HG03439 (cell line): ENCODE data around the gene GJB1.

Experiments used
- ATAC-seq: cut with Tn5 transposase; IDR thresholded peaks from one replicate; pipeline ENCODE4 v1.9.1; 2021; ENCODE audit warnings: mild to moderate bottlenecking, moderate library complexity; ENCODE audit not compliant: unreplicated experiment

GJB1 gene

DNA sequence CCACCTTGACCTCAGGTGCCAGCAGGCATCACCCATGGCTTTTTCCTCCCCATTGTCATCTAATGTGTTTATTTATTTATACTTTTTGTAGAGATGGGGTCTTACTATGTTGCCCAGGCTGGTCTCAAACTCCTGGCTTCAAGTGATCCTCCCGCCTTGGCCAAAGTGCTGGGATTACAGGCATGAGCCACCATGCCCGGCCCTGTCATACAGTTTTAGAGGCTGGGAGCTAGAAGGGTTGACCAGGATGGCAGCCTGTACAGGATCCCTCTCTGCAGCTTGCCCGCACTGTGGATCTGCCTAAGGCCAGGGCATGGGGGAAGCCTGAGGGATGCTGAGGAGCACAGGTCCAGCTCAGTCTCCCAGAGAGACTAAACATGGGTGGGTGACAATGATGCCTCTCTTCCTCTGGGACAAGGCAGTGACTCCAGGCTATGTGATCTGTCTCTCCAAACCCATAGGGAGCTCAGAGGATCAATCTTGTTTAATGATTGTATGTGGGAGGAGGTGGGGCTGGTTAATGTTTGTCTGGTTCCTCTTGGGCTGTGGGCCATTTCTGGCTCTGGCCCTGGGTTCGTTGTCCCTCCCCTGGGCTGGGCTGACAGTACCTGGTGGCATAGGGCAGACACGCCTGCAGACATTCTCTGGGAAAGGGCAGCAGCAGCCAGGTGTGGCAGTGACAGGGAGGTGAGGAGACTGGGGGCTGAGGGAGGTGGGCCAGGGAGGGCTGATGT is 8.3 kb upstream of the GJB1 start:
- no peak for ATAC-seq

DNA sequence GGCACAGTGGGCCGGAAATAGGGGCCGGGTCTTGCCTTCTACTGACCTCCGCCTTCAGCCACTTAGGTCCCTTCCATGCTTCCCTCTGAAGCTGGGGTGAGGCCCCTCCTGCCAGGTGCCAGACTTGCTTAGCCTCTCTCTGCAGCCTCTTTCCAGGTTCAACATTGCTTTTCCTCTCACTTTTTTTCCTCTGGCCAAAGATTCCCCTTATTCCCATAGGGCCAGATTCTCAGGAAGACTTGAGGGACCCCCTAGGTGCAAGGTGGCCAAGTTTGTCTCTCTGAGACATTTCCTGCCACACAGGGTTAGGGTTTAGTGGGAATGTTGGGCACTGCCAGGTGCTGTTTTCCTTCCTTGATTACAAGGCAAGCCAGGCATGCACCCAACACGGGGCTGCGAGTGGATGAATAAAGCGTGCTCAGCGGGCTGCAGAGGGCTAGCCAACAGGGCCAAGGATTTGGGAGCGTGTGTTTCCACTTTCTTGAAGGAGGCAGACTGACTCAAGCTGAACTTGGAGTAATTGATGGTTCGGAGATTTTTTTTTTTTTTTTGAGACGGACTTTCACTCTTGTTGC is 7.6 kb upstream of the GJB1 start:
- ATAC-seq = no peak

DNA sequence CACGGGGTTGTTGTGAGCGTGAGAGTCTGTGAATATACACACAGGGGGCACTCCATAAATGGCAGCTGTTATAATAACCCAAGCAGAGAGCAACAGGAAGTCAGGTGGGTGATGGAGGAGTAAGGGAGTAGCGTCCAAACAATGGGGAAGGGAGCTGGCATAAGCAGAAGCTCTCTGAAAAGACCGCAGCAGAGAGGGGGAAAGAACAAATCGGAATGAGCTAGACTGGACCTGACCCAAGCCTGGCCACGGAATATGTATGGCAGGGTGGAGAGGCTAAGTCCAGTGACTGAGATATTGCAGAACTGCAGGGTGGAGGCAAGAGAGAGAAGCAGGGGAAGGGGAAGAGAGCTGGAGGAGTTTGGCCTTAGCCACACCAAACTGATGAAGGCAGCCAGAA is 6.5 kb upstream of the GJB1 start:
- no peak for ATAC-seq

DNA sequence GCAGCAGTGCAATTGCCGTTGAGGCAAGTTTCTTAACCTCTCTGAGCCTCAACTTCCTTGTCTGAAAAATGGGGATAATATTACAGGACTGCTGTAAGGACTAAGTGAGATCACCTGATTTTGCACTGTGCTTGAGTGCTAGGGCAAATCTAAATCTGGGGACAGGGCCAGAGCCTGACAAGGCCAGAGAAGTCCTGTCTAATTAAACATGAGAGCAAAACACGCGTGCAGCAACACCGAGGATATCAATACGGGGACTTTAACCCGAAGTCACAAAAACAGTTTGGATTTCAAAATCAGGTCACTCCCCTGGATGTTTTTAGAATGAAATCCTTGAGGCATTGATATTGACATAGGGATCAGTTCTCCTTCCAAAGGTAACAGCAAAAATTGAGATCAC is 5.7 kb upstream of the GJB1 start:
- no peak for ATAC-seq

DNA sequence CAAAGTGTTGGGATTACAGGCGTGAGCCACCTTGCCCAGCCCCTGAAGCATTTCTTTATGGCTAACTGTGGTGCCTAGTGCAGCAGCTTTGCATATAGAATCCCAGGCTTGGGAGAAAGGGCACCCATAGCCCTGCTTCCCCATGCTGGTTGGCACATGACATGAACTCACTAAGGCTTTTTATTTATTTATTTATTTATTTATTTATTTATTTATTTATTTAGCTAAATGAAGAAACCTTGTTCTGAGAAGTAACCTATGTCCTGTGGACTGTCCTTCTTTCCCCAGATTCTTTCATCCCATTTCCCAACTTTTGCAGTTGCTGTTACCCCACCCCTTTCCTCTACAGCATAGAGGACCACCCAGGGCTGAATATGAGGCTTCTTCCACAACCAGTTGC is 1.9 kb upstream of the GJB1 start:
- no peak for ATAC-seq

DNA sequence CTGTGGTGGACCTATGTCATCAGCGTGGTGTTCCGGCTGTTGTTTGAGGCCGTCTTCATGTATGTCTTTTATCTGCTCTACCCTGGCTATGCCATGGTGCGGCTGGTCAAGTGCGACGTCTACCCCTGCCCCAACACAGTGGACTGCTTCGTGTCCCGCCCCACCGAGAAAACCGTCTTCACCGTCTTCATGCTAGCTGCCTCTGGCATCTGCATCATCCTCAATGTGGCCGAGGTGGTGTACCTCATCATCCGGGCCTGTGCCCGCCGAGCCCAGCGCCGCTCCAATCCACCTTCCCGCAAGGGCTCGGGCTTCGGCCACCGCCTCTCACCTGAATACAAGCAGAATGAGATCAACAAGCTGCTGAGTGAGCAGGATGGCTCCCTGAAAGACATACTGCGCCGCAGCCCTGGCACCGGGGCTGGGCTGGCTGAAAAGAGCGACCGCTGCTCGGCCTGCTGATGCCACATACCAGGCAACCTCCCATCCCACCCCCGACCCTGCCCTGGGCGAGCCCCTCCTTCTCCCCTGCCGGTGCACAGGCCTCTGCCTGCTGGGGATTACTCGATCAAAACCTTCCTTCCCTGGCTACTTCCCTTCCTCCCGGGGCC is 1.2 kb downstream of the GJB1 start:
- no peak for ATAC-seq

DNA sequence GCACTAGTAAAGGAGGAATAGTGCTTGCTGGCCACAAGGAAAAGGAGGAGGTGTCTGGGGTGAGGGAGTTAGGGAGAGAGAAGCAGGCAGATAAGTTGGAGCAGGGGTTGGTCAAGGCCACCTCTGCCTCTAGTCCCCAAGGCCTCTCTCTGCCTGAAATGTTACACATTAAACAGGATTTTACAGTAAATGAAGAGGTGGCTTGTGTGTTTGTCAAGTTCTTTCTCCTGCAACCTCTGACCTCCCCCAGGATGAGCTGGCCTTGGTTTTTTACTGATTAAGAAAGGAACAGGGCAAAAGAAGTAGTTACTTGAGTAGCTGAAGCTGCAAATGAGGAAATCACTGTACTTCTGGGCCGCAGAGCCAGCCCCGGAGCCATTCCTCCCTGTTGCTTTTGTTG is 2.0 kb downstream of the GJB1 start:
- no peak for ATAC-seq

DNA sequence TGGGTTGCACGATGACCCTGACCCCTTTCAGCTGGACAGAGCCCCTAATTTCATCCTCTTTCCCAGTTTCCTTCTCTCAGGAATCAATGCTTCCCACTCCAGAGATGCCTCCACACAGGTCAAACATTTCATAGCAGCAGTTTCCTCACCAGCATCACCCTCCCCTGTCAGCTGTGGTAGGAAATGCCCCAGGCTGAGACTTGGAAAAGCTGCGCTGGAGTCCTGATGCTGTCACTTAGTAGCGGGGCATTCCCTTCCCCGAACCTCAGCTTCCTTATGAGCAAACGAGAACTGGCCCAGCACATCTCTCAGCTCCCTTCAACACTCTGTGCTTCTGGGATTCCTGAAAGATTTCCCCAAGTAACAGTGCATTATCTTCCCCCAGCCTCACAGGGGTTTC is 2.7 kb downstream of the GJB1 start:
- no peak for ATAC-seq

DNA sequence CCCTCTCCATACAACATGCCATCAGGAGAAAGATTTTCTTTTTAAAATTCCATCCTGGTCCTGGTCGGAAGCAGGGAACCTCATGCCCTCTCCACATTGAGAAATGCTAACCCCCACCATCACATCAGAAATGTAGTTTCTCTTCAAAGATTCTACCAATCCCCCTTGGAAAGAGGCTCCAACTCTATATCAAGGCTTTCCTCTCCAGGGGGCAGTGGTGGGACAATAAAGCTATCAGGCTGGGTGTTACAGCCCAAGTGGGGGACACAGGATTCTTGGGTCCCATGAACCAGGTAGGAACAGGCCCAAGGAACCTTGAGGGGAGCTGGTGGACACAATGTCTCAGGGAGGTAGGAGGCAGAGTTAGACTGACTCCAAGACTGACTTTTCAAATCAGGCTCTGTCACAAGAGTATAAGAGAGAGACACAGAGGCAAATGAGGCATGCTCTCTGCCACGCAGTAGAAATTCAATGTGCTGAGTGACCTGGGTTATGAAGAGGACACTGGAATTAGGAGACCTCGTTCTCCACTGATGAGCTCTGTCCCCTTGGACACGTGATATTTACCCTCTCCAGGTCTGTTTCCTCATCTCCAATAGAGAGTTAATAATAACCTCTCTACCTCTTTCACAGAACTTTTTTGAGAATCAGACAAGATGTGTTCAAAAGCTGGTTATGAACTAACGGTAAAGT is 4.5 kb downstream of the GJB1 start:
- ATAC-seq = no peak

DNA sequence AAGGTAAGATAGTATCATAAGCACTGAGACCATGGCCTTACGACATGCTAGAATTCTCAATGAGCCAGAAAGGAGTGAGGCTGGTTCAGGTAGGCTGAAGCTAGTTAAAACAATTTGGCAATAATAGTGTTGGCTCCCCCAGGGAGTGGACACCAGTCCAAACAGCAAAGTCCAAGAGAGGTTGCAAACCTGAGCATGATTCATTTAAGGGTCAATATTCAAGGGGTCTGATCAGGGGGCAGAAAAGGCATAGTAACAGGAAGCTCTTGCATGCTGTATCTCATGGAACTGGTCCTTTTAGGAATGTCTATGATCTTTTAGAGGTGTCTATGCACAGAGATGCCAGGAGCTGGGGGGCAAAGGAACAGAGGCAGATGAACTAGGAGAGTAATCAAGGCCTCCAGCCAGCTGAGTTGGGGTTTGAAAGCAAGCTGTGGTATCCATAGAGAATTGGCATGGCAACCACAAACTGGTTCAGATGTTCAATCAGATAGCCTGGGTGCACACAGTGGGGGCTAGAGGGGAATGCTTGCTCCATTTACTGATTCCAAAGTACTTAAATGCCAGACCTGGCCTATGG is 5.1 kb downstream of the GJB1 start:
- no peak for ATAC-seq

DNA sequence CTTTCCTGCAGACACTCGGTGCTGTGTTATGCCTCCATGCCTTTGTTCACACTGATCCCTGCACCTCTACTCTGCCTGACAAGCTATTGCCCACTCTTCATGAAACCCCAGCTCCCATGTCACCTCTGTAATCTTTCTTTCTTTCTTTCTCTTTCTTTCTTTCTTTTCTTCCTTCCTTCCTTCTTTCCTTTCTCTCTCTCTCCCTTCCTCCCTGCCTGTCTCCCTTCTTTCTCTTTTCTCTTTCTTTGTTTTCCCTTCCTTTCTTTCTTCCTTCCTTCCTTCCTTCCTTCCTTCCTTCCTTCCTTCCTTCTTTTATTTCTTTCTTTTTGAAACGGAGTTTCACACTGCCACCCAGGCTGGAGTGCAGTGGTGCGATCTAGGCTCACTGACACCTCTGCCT is 12.5 kb downstream of the GJB1 start:
- ATAC-seq = no peak

DNA sequence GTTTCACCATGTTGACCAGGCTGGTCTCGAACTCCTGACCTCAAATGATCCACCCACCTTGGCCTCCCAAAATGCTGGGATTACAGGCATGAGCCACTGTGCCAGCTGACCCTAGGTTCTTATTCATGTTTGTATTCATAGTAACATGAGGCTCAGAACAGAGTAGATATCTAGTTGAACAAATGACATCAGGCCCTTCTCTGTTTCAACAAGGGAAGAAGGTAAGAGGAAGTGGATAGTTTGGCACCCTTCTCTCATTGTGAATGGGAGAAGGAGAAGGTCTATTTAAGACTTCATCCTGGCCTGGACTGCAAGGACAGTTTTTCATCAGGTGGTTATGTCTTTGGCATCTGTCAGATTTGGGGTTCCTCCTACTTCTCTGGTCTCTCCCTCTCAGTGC is 13.8 kb downstream of the GJB1 start:
- ATAC-seq = no peak

DNA sequence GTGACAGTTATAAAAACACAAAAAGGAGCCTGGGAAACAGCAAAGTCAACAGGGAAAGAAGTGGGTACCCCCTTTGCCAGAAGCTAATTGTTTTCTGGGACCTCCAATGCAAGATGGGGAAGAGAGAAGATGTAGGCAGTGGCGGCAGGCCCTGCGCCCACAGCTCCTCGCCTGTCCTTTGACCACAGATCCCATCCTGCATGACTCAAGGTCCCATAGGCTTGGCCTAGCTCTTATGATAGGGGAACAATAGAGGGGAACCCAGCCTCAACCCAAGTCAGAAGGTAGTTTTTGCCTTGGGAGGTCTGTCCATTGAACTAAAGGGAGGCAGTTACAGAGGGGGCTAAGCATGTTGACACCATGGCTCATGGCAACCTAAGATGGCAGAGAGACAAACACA is 16.8 kb downstream of the GJB1 start:
- ATAC-seq = no peak

DNA sequence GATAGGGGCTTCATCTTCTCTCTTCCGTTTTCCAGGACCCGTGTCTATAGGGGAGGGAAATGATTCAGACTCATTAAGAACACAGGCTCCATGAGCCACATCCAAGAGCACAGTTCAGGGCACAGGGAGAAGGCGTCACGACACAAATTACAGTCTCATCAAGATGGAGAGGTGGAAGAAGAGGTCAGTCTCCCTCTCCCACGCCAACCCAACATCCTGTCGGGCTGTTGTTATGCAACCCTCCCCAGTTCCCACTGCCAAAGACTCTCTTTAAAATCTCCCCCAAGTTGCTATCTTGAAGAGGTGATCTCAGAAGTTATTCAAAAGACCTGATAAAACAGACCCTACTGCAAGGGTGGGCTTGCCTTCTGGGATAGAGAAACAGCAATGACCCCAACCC is 18.3 kb downstream of the GJB1 start:
- no peak for ATAC-seq

DNA sequence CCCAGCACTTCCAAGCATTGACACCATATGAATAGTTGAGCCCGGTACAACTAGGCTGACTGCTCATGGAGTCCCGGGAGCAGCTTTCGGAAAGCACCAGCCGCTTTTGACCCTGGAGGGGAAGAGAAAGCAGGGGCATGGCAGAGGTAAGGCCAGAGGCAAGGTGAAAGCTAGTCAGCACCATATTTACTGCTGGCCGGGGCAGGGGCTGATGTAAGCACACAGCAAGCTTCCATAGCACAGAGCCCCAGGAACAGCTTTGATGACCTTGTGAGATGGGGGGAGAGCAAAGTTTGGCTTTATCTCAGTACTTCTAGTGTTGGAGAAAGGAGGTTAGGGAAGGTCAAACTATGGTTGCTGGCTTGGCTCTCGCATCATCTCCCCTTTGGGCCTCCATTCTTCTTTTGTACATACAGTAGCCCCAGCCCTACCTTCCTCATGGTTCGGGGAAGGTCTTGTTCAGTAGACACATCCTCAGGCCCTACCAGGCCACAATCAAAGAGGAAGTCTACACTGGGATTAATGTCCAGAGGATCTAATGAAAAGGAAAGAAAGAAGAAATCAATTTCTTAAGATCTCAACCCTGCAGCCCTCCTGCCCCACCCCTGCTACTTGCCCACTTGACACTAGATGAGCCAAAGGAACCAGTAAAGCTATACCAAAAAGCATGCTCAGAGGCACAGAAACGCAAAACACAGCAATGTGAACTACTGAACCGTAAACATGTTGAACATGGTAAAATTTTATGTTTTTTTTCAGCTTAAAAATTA is 21.5 kb downstream of the GJB1 start:
- no peak for ATAC-seq

DNA sequence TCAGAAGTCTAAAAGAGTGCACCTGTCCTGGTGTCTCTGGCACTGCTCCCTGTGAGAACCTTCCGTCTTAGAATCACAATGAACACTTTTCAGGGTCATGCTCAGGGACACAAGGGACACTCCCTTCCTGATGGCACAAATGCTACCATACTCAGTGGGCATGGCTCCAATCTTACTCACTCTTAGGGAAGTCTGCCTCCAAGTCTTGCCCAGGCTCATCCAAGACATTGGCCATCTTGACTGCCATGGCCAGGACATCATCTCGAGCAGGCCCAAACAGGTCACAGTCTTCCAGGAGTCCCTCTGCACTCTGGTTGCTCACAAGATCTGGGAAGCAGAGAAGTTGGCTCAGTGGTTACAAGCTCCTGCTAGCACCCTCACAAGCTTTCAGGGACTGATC is 22.1 kb downstream of the GJB1 start:
- no peak for ATAC-seq

DNA sequence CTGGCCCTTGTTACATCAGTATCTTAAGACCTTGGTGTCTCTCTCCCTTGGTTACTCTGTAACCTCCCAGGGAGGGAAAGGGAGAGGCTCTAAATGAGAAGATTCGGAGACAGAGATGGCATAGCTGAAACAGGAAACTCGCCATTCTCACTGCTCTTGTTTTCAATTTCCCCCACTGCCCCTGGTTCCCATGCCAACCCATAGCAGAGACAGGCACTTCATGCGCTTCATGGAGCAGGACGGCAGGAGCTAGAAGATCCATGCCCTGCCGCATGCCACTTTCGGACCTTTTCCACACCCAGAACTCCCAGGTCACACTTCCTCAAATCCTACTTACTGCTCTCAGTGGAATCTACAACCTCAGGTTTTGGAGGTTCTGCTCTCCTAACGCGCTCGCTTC is 27.8 kb downstream of the GJB1 start:
- no peak for ATAC-seq

DNA sequence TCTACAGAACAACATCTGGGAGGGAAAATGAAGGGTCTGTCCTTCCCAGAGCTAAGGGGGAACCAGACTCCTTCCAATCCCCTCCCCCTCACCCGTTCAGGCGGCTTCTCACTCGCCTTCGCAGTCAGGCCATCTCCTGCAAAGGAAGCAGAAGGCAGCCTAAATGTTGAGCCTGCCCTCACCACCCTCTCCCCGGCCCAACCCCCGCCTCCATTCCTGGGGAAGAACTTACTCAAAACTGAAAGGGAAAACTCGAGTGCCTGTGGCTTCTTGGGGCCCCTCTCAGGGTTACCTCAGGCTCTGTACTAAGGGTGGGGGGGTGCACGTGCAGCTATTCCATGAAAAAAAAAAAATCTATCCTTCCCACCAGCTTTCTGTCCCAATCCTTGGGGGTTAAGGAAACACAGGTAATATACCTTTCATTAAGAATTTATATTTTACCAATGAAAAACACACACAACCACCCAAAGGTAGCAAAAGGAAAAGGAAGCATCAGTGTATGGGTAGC is 28.5 kb downstream of the GJB1 start:
- ATAC-seq = no peak

DNA sequence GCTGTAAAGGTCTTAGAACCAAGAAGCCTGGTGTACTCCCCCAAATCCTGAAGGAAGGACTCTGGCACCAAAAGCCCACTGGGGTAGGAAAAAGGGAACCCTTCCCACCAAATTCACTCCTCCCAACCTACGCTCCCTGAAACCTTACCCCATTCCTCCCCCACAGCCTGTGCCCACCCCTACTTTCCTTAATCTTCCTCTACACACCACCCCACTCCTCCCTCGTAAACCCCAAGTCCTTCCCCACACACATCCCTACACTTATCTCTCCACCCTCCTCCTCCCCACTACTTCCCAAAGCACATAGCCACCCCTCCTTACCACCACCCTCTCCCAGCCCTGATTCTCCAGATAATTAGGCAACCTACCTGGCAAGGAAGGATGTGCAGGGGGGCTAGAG is 29.2 kb downstream of the GJB1 start:
- no peak for ATAC-seq

DNA sequence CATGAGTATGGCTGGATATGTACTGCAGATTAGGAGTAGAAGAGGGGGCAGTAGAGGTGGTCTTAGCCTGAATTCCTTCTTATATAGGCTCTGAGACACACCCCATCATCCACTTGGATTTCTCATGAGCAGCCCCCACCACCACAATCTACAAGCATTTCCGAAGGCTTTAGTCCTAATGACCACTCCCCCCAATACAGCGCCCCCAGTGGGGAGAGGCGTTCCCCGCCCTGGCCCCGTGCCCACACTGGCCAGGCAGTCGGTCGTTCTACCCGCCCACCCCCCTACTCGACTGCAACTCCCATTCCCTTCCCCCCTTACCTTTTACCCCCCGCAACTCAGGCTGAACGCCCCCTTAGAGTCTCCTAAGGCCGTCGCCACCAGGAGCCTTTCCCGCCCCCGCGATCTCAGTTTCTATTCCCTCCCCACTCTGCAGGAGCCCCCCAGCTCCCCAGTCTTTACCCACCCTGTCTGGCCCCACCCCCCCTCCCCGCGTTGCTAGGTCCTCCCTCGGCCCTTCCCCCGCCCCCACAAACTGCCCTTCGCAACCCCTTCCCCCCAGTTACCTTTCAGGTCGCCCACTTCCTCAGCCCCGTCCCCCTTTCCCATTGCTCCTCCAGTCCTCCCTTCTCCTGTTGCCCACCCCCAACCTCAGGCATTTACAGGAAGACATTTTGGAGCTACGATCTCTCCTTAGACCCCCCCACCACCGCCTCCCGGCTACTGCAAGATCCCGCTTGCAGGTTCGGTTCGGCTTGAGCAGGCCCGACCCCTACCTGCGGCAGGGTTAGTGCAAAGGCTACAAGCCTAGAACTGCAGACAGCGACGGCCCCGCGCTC is 30.4 kb downstream of the GJB1 start:
- ATAC-seq = no peak
